HepG2 (cell line): Measurements from ENCODE around the gene ADCY10. TPM values are rescaled to one million over a fixed set of nuclear protein-coding genes. Genes with fewer than 3 reads are reported as not detected.

ENCODE experiments used
- CBX2 ChIP-seq, 2 experiments: fragments of 200-600 bp in 1 of 2; sonication (generic); formaldehyde crosslinking in 1 of 2; IDR thresholded peaks; 2 replicates each; pipeline versions ENCODE4 v1.7.0 to v1.8.1; 2018 to 2022; ENCODE audit warnings: low read depth in 2 of 2, low read length in 1 of 2, mild to moderate bottlenecking in 1 of 2, missing genetic modification reagents in 1 of 2
- EHMT2 ChIP-seq: fragments of 200-600 bp; sonication (generic); IDR thresholded peaks from 2 replicates; pipeline ENCODE4 v1.7.0; 2017; ENCODE audit warnings: antibody characterized with exemption, low read depth, low read length, borderline replicate concordance
- ETV5 ChIP-seq: IDR thresholded peaks from 2 replicates; pipeline ENCODE4 v1.6.1; 2018; ENCODE audit warnings: missing biosample characterization, missing genetic modification reagents, inconsistent platforms, borderline replicate concordance
- FOXK2 ChIP-seq: fragments of 450-650 bp; IDR thresholded peaks from 2 replicates; pipeline ENCODE4 v1.6.1; 2016
- FOXP1 ChIP-seq, 2 experiments: fragments of 450-650 bp in 1 of 2; IDR thresholded peaks; 2 replicates each; pipeline ENCODE4 v1.6.1; 2017 to 2018; ENCODE audit warnings: antibody characterized with exemption in 1 of 2
- HMGXB4 ChIP-seq, 2 experiments: sonication (generic) in 1 of 2; formaldehyde crosslinking in 1 of 2; IDR thresholded peaks; 2 replicates each; pipeline versions ENCODE4 v1.4.0 to v1.6.1; 2018 to 2020; ENCODE audit warnings: missing genetic modification reagents in 2 of 2, borderline replicate concordance in 1 of 2, low read depth in 1 of 2, mild to moderate bottlenecking in 1 of 2, missing biosample characterization in 1 of 2
- LRRFIP1 ChIP-seq: sonication (generic); formaldehyde crosslinking; conservative IDR thresholded peaks from 2 replicates; pipeline ENCODE4 v1.4.0; 2020; ENCODE audit warnings: missing genetic modification reagents
- MIXL1 ChIP-seq: IDR thresholded peaks from 2 replicates; pipeline ENCODE4 v1.6.1; 2016
- NFAT5 ChIP-seq: sonication (generic); formaldehyde crosslinking; IDR thresholded peaks from 2 replicates; pipeline ENCODE4 v1.4.0; 2020; ENCODE audit warnings: missing genetic modification reagents
- RFXANK ChIP-seq: IDR thresholded peaks from 2 replicates; pipeline ENCODE4 v1.6.1; 2016
- SNAI1 ChIP-seq: sonication (generic); formaldehyde crosslinking; IDR thresholded peaks from 2 replicates; pipeline ENCODE4 v1.5.0; 2020; ENCODE audit warnings: mild to moderate bottlenecking, missing genetic modification reagents, borderline replicate concordance
- TFE3 ChIP-seq: IDR thresholded peaks from 2 replicates; pipeline ENCODE4 v1.6.1; 2016
- YY1 ChIP-seq: IDR thresholded peaks from 2 replicates; pipeline ENCODE4 v1.6.1; 2011; ENCODE audit warnings: low read length, low read depth, moderate library complexity, mild to moderate bottlenecking; ENCODE audit not compliant: insufficient read depth, insufficient replicate concordance
- ZNF343 ChIP-seq: sonication (generic); formaldehyde crosslinking; IDR thresholded peaks from 2 replicates; pipeline ENCODE4 v1.4.0; 2020; ENCODE audit warnings: mild to moderate bottlenecking, missing genetic modification reagents
- ZNF607 ChIP-seq: sonication (generic); formaldehyde crosslinking; IDR thresholded peaks from 2 replicates; pipeline ENCODE4 v1.5.1; 2020; ENCODE audit warnings: missing genetic modification reagents, mild to moderate bottlenecking, borderline replicate concordance
- ZNF839 ChIP-seq: sonication (generic); formaldehyde crosslinking; IDR thresholded peaks from 2 replicates; pipeline ENCODE4 v1.4.0; 2020; ENCODE audit warnings: missing genetic modification reagents, mild to moderate bottlenecking, borderline replicate concordance
- ZNF841 ChIP-seq: sonication (generic); formaldehyde crosslinking; IDR thresholded peaks from 2 replicates; pipeline ENCODE4 v1.8.1; 2023; ENCODE audit warnings: missing genetic modification reagents, borderline replicate concordance
- polyA plus RNA-seq, 8 experiments: library from polyadenylated mRNA; depleted of rRNA in 3 of 8; stranded (reverse) in 7 of 8; unstranded in 1 of 8; fragments of >200 nt; fragmentation: Illumina TruSeq in 4 of 8; extraction: Trizol in 4 of 8; gene quantifications; 2 replicates each; pipeline versions ENCODE4 v1.2.1 to v1.2.3, GENCODE V29; 2011 to 2016; ENCODE audit warnings: low read depth in 4 of 8, missing spikeins in 1 of 8, mixed read lengths in 1 of 8; ENCODE audit not compliant: insufficient read depth in 1 of 8
- total RNA-seq, 5 experiments: library from RNA; depleted of rRNA; stranded (reverse); fragments of >200 nt; fragmentation: Illumina TruSeq; extraction: Trizol; gene quantifications; 2 replicates each; pipeline ENCODE4 v1.2.3, GENCODE V29; 2016; ENCODE audit warnings: low read depth in 1 of 5

The ADCY10 gene
- total and polyA plus RNA-seq, 2 of the 13 experiments (the other 11 are each of a cell fraction or from before 2014, with no cell fraction given): 0.02 to 0.03 TPM

- TF ChIP-seq NFAT5 (CRISPR knock-in tag): no peak
- TF ChIP-seq SNAI1 (CRISPR knock-in tag): no peak
- no peak for TF ChIP-seq FOXK2
- no peak for TF ChIP-seq ZNF343 (CRISPR knock-in tag)
- TF ChIP-seq LRRFIP1: no peak
- TF ChIP-seq CBX2 (IDR thresholded peaks at IDR 0.05; ENCODE audit: low read depth, low read length): no peak
- TF ChIP-seq CBX2 (CRISPR knock-in tag; IDR thresholded peaks at IDR 0.05; ENCODE audit: low read depth): no peak
- TF ChIP-seq YY1: no peak
- TF ChIP-seq HMGXB4 (CRISPR knock-in tag; IDR thresholded peaks at IDR 0.05; ENCODE audit: borderline replicate concordance in 1 of 2, low read depth in 1 of 2): peak; percentile 87 to 89; a peak in 3 of 4 replicates
- TF ChIP-seq FOXP1 (IDR thresholded peaks at IDR 0.05): no peak
- TF ChIP-seq FOXP1 (CRISPR knock-in tag; IDR thresholded peaks at IDR 0.05): no peak
- TF ChIP-seq ZNF607 (CRISPR knock-in tag): no peak
- no peak for TF ChIP-seq ZNF841
- TF ChIP-seq EHMT2: no peak
- TF ChIP-seq RFXANK (CRISPR knock-in tag): no peak
- TF ChIP-seq MIXL1 (CRISPR knock-in tag): peak; percentile 56; the same call in 1 of the 2 replicates
- 0 out of 2 replicates have a peak, but pooled peaks have one; percentile 30 for TF ChIP-seq TFE3 (CRISPR knock-in tag)
- TF ChIP-seq ETV5 (CRISPR knock-in tag): peak; percentile 43; the same call in 1 of the 2 replicates
- TF ChIP-seq ZNF839: no peak
Measured at GRCh38 chr1:167803358-167804207, 110.4 kb downstream of the ADCY10 start (continued).
